SK-N-SH (cell line): ENCODE results near the gene TUBGCP6. TPM values are rescaled to one million over a fixed set of nuclear protein-coding genes. Genes with fewer than 3 reads are reported as not detected.

ENCODE experiments used
- CTCF ChIA-PET: fragments of 300-600, 350-600 bp; formaldehyde crosslinking; extraction: SDS; loops from one replicate; lab custom pipeline; 2021; lab: Yijun Ruan, JAX
- POLR2A ChIA-PET: fragments of 350-600 bp; sonication (Branson Sonifier 250); formaldehyde crosslinking; extraction: SDS; loops from one replicate; lab custom pipeline; 2020; ENCODE audit warnings: antibody characterized with exemption, inconsistent platforms; lab: Yijun Ruan, JAX
- DNase-seq: peaks from one replicate; pipeline ENCODE4 v3.0.0; 2012
- H2AFZ ChIP-seq: fragments of 200-600 bp; sonication (generic); 2 replicates; pipeline ENCODE4 v1.8.1; 2016; ENCODE audit warnings: antibody characterized with exemption, mild to moderate bottlenecking, low read depth
- H3F3A ChIP-seq: fragments of 200-600 bp; sonication (generic); replicated peaks from 2 replicates; pipeline ENCODE3; 2016; ENCODE audit warnings: antibody characterized with exemption, mild to moderate bottlenecking; ENCODE audit not compliant: insufficient read depth
- H3K27ac ChIP-seq, 2 experiments: fragments of 200-500 bp in 1 of 2; fragments of 200-600 bp in 1 of 2; sonication (Bioruptor generic) in 1 of 2; sonication (generic), shearing (Covaris generic) in 1 of 2; 2 replicates each; pipeline versions ENCODE4 v1.5.1 to v1.6.1; 2014 to 2016; ENCODE audit warnings: low read depth in 2 of 2, inconsistent platforms in 1 of 2, low read length in 1 of 2, mild to moderate bottlenecking in 1 of 2, mixed read lengths in 1 of 2
- H3K27me3 ChIP-seq: fragments of 200-600 bp; sonication (generic), shearing (Covaris generic); 2 replicates; pipeline ENCODE4 v1.6.1; 2016; ENCODE audit warnings: mixed run types; ENCODE audit not compliant: insufficient read depth
- H3K36me3 ChIP-seq, 2 experiments: fragments of 200-500 bp in 1 of 2; fragments of 200-600 bp in 1 of 2; sonication (Bioruptor generic) in 1 of 2; sonication (generic) in 1 of 2; replicated peaks in 1 of 2; 2 replicates each; pipeline versions ENCODE3 to v1.5.1; 2014 to 2016; ENCODE audit warnings: low read length in 1 of 2, mild to moderate bottlenecking in 1 of 2; ENCODE audit not compliant: insufficient read depth in 2 of 2, control insufficient read depth in 1 of 2
- H3K4me1 ChIP-seq, 2 experiments: fragments of 200-500 bp in 1 of 2; fragments of 200-600 bp in 1 of 2; sonication (Bioruptor generic) in 1 of 2; sonication (generic), shearing (Covaris generic) in 1 of 2; 2 replicates each; pipeline versions ENCODE4 v1.5.1 to v1.6.1; 2014 to 2016; ENCODE audit warnings: low read depth in 1 of 2, low read length in 1 of 2, mixed run types in 1 of 2; ENCODE audit not compliant: insufficient read depth in 2 of 2, control insufficient read depth in 1 of 2
- H3K4me2 ChIP-seq: fragments of 200-600 bp; sonication (generic), shearing (Covaris generic); 2 replicates; pipeline ENCODE4 v1.6.1; 2017; ENCODE audit warnings: mixed run types
- H3K4me3 ChIP-seq, 2 experiments: fragments of 200-500 bp in 1 of 2; fragments of 200-600 bp in 1 of 2; sonication (Bioruptor generic) in 1 of 2; sonication (generic), shearing (Covaris generic) in 1 of 2; 2 replicates each; pipeline versions ENCODE4 v1.5.1 to v1.8.1; 2014 to 2016; ENCODE audit warnings: low read depth in 2 of 2, inconsistent platforms in 1 of 2, low read length in 1 of 2, mild to moderate bottlenecking in 1 of 2, mixed read lengths in 1 of 2, moderate library complexity in 1 of 2
- H3K79me2 ChIP-seq: fragments of 200-600 bp; sonication (generic); 2 replicates; pipeline ENCODE4 v1.8.1; 2017; ENCODE audit warnings: mild to moderate bottlenecking; ENCODE audit not compliant: insufficient read depth
- H3K9ac ChIP-seq: fragments of 200-600 bp; sonication (generic); 2 replicates; pipeline ENCODE4 v1.6.1; 2017; ENCODE audit warnings: mixed run types
- H3K9me2 ChIP-seq: fragments of 200-600 bp; sonication (generic); 2 replicates; pipeline ENCODE4 v1.6.1; 2017; ENCODE audit warnings: mixed run types
- H3K9me3 ChIP-seq: fragments of 200-600 bp; sonication (generic); 2 replicates; pipeline ENCODE4 v1.6.1; 2017; ENCODE audit warnings: mixed run types, mild to moderate bottlenecking, moderate library complexity
- H4K20me1 ChIP-seq: fragments of 200-600 bp; sonication (generic); 2 replicates; pipeline ENCODE4 v1.6.1; 2017; ENCODE audit warnings: mild to moderate bottlenecking, mixed run types; ENCODE audit not compliant: insufficient read depth
- CHD2 ChIP-seq: fragments of 150-350 bp; IDR thresholded peaks from 2 replicates; pipeline ENCODE4 v1.6.1; 2018; ENCODE audit warnings: low read length; ENCODE audit not compliant: partially characterized antibody
- ELF1 ChIP-seq: IDR thresholded peaks from 2 replicates; pipeline ENCODE4 v1.4.0; 2012
- EZH2phosphoT487 ChIP-seq: fragments of 200-600 bp; sonication (generic); IDR thresholded peaks from 2 replicates; pipeline ENCODE4 v1.6.1; 2017; ENCODE audit warnings: low read depth, mixed run types, mild to moderate bottlenecking, antibody characterized with exemption, moderate library complexity, borderline replicate concordance
- FOSL2 ChIP-seq: IDR thresholded peaks from 2 replicates; pipeline ENCODE4 v1.4.0; 2012; ENCODE audit warnings: low read depth, mild to moderate bottlenecking, moderate library complexity, borderline replicate concordance
- FOXM1 ChIP-seq: IDR thresholded peaks from 2 replicates; pipeline ENCODE4 v1.4.0; 2012; ENCODE audit warnings: low read depth, mild to moderate bottlenecking
- GABPA ChIP-seq: IDR thresholded peaks from 2 replicates; pipeline ENCODE4 v1.4.0; 2012; ENCODE audit warnings: low read depth, mild to moderate bottlenecking
- MEF2A ChIP-seq: IDR thresholded peaks from 2 replicates; pipeline ENCODE4 v1.4.0; 2012; ENCODE audit warnings: low read depth, borderline replicate concordance
- MXI1 ChIP-seq: IDR thresholded peaks from 2 replicates; pipeline ENCODE4 v1.6.1; 2012; ENCODE audit warnings: mild to moderate bottlenecking, low read depth, low read length, improper control_type of control experiment
- NRF1 ChIP-seq: IDR thresholded peaks from 2 replicates; pipeline ENCODE4 v1.6.1; 2012; ENCODE audit warnings: low read depth, mild to moderate bottlenecking, low read length
- POLR2AphosphoS5 ChIP-seq: IDR thresholded peaks from 2 replicates; pipeline ENCODE4 v1.6.1; 2012; ENCODE audit warnings: low read depth, low read length
- RAD21 ChIP-seq: IDR thresholded peaks from 2 replicates; pipeline ENCODE4 v1.6.1; 2012; ENCODE audit warnings: mild to moderate bottlenecking, low read length
- RCOR1 ChIP-seq: fragments of 150-350 bp; IDR thresholded peaks from 2 replicates; pipeline ENCODE4 v1.6.1; 2017; ENCODE audit warnings: antibody characterized with exemption, low read length
- RFX5 ChIP-seq: IDR thresholded peaks from 2 replicates; pipeline ENCODE4 v1.6.1; 2012; ENCODE audit warnings: mild to moderate bottlenecking, improper control_type of control experiment, low read length
- RXRA ChIP-seq: IDR thresholded peaks from 2 replicates; pipeline ENCODE4 v1.4.0; 2012; ENCODE audit warnings: low read depth, mild to moderate bottlenecking, borderline replicate concordance
- TAF1 ChIP-seq: IDR thresholded peaks from 2 replicates; pipeline ENCODE4 v1.6.1; 2012; ENCODE audit warnings: low read depth, mild to moderate bottlenecking, low read length, moderate library complexity, borderline replicate concordance
- TCF12 ChIP-seq: IDR thresholded peaks from 2 replicates; pipeline ENCODE4 v1.4.0; 2012
- TEAD4 ChIP-seq: IDR thresholded peaks from 2 replicates; pipeline ENCODE4 v1.4.0; 2012; ENCODE audit warnings: mild to moderate bottlenecking, borderline replicate concordance; ENCODE audit not compliant: insufficient read depth
- WGBS: methylation state at CpG from one replicate; pipeline ENCODE4 v1.1.6; 2017; ENCODE audit warnings: low lambda C conversion rate; 5-methylcytosine and 5-hydroxymethylcytosine counted together
- polyA plus RNA-seq, 3 experiments: library from polyadenylated mRNA; depleted of rRNA; stranded (reverse); fragments of >200 nt; gene quantifications; 2 replicates each; pipeline ENCODE4 v1.2.3, GENCODE V29; 2012
- TF ChIP-seq, protein P1 (sequence below): fragments of 200-600 bp; sonication (generic); IDR thresholded peaks from 2 replicates; pipeline ENCODE4 v1.6.1; 2017; ENCODE audit warnings: antibody characterized with exemption, mild to moderate bottlenecking, moderate library complexity
- TF ChIP-seq, protein P2 (sequence below): IDR thresholded peaks from 2 replicates; pipeline ENCODE4 v1.4.0; 2012; ENCODE audit warnings: low read depth, borderline replicate concordance
- TF ChIP-seq, protein P3 (sequence below): IDR thresholded peaks from 2 replicates; pipeline ENCODE4 v1.6.1; 2012; ENCODE audit warnings: mild to moderate bottlenecking, low read depth, low read length, moderate library complexity

Gene TUBGCP6
- polyA plus RNA-seq, 1 of the 3 experiments (the other 2 are of a cell fraction): 40.4 TPM

DNA sequence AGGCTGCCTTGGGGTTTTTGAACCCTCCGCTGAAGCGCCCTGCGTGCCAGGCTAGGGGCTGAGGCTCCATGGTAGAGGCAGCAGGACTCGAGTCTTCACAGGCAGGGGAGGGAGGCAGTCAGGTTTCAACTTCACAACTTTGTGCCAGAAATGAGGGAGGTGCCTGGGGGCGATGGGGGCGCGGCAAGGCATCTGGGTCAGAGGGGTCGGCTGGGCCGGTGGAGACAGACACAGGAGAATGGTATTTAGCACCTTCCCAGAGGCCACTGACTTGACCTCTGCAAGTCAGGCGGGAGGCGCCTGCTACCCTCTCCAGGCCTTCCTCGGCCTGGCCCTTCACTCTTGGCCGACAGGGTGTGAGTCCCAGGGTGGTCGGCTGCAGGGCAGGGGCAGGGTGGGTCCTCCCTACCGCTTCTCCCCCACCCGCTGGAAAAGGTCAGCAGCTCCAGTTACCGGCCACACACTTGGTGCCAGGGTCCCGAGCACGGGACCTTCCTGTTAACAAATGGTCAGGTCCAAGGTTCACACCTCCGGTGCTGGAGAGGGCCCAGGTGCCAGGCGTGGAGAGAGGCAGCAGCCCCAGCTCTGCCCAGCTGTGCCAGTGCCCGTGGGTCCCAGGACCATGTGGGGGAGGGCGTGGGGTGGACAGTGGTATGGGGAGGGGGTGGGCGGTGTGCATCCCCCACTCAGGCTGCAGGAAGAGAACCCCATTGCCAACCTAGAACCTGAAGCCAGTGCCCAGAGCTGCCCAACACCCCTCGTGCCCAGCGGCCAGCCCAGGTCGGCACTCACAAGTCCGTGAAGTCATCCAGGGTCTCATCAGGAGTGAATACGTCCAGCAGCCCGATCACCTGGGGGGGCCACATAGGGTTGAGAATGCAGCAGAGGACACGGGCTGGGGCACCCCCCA lies 12.9 kb upstream of the TUBGCP6 start:
- CTCF ChIA-PET: interaction anchor here (2.9 kb wide), 1 partner anchor 84 kb away, joined by 11 read pairs; no protein-coding TSS in a partner anchor
- Histone ChIP-seq H3K9ac (no peak overlapping the region), H3K4me1 (peaks cover 8 to 18% of the 10 kb centered on the region in 2 experiments; a peak in 2 of 4 replicates), H3K9me3 (no peaks in the 10 kb centered on the region), H3K4me2 (no peak overlapping the region), H3K79me2 (peaks cover 27% of the 10 kb centered on the region), H3K9me2 (no peaks in the 10 kb centered on the region), H3K27ac (no peak overlapping the region), H3F3A (no peaks in the 10 kb centered on the region), H3K4me3 (no peak overlapping the region), H3K36me3 (peaks cover 0 to 31% of the 10 kb centered on the region in 2 experiments), H3K27me3 (no peaks in the 10 kb centered on the region), H2AFZ (no peak overlapping the region), H4K20me1 (0 out of 2 replicates have a peak, but pooled peaks cover 2% of the 10 kb centered on the region)
- POLR2A ChIA-PET: no interaction called here
- TF ChIP-seq CHD2 (no peak), GABPA (no peak), RAD21 (no peak), EZH2phosphoT487 (no peak)
- TF ChIP-seq, protein P1, sequence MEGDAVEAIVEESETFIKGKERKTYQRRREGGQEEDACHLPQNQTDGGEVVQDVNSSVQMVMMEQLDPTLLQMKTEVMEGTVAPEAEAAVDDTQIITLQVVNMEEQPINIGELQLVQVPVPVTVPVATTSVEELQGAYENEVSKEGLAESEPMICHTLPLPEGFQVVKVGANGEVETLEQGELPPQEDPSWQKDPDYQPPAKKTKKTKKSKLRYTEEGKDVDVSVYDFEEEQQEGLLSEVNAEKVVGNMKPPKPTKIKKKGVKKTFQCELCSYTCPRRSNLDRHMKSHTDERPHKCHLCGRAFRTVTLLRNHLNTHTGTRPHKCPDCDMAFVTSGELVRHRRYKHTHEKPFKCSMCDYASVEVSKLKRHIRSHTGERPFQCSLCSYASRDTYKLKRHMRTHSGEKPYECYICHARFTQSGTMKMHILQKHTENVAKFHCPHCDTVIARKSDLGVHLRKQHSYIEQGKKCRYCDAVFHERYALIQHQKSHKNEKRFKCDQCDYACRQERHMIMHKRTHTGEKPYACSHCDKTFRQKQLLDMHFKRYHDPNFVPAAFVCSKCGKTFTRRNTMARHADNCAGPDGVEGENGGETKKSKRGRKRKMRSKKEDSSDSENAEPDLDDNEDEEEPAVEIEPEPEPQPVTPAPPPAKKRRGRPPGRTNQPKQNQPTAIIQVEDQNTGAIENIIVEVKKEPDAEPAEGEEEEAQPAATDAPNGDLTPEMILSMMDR: no peak
- no peak for DNase-seq
- 95% methylated on average over 16 of the region's 31 CpGs for WGBS

DNA sequence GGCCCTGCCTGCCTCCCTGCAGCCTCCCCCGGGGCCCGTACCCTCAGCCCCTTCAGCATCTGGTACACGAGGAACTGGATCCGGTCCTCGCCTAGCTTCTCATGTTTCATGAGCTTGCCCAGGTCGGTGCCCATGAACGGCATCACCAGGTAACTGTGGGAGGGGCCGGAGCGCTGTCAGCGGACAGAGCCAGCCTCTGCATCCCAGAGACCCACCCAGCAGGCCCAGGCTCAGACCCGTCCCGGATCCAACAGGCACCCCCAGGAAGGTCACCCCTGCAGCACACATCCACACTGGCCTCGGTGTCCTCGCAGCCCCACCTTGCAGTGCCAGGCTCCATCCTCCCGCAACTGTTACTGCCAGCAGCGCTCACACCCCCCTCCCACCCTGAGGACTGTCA lies 12.2 kb upstream of the TUBGCP6 start:
- H3K4me1 ChIP-seq: peaks cover 1 to 15% of the 10 kb centered on the region in 2 experiments; a peak in 2 of 4 replicates
- TF ChIP-seq NRF1: no peak
- TF ChIP-seq FOXM1: no peak
- TF ChIP-seq MXI1: no peak
- TF ChIP-seq, protein P2, sequence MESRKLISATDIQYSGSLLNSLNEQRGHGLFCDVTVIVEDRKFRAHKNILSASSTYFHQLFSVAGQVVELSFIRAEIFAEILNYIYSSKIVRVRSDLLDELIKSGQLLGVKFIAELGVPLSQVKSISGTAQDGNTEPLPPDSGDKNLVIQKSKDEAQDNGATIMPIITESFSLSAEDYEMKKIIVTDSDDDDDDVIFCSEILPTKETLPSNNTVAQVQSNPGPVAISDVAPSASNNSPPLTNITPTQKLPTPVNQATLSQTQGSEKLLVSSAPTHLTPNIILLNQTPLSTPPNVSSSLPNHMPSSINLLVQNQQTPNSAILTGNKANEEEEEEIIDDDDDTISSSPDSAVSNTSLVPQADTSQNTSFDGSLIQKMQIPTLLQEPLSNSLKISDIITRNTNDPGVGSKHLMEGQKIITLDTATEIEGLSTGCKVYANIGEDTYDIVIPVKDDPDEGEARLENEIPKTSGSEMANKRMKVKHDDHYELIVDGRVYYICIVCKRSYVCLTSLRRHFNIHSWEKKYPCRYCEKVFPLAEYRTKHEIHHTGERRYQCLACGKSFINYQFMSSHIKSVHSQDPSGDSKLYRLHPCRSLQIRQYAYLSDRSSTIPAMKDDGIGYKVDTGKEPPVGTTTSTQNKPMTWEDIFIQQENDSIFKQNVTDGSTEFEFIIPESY: no peak
- no peak for TF ChIP-seq RXRA
- TF ChIP-seq POLR2AphosphoS5: no peak
- TF ChIP-seq TCF12: no peak
- TF ChIP-seq, protein P3, sequence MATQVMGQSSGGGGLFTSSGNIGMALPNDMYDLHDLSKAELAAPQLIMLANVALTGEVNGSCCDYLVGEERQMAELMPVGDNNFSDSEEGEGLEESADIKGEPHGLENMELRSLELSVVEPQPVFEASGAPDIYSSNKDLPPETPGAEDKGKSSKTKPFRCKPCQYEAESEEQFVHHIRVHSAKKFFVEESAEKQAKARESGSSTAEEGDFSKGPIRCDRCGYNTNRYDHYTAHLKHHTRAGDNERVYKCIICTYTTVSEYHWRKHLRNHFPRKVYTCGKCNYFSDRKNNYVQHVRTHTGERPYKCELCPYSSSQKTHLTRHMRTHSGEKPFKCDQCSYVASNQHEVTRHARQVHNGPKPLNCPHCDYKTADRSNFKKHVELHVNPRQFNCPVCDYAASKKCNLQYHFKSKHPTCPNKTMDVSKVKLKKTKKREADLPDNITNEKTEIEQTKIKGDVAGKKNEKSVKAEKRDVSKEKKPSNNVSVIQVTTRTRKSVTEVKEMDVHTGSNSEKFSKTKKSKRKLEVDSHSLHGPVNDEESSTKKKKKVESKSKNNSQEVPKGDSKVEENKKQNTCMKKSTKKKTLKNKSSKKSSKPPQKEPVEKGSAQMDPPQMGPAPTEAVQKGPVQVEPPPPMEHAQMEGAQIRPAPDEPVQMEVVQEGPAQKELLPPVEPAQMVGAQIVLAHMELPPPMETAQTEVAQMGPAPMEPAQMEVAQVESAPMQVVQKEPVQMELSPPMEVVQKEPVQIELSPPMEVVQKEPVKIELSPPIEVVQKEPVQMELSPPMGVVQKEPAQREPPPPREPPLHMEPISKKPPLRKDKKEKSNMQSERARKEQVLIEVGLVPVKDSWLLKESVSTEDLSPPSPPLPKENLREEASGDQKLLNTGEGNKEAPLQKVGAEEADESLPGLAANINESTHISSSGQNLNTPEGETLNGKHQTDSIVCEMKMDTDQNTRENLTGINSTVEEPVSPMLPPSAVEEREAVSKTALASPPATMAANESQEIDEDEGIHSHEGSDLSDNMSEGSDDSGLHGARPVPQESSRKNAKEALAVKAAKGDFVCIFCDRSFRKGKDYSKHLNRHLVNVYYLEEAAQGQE: no peak
- TF ChIP-seq TEAD4: no peak
- no peak for TF ChIP-seq ELF1
- no peak for TF ChIP-seq RCOR1
- TF ChIP-seq RFX5: no peak
- TF ChIP-seq TAF1: no peak
- no peak for TF ChIP-seq FOSL2
- TF ChIP-seq MEF2A: no peak

More for the DNA sequence above, 12.2 kb upstream of the TUBGCP6 start:
- ChIA-PET POLR2A (no interaction called here), CTCF (interaction anchor here (2.4 kb wide), 1 partner anchor 85 kb away, joined by 11 read pairs; no protein-coding TSS in a partner anchor)
- DNase-seq: no peak
- 0 out of 2 replicates have a peak, but pooled peaks cover 7% of the 10 kb centered on the region for H4K20me1 ChIP-seq
- no peaks in the 10 kb centered on the region for H3K9me2 ChIP-seq
- 93% methylated on average over 12 of the region's 16 CpGs for WGBS
- H3K4me3 ChIP-seq: no peak overlapping the region
- H3K36me3 ChIP-seq: peaks cover 0 to 31% of the 10 kb centered on the region in 2 experiments
- no peak overlapping the region for H2AFZ ChIP-seq
- peaks cover 6% of the 10 kb centered on the region for H3F3A ChIP-seq
- H3K79me2 ChIP-seq: peaks cover 27% of the 10 kb centered on the region
- no peaks in the 10 kb centered on the region for H3K9me3 ChIP-seq
- no peak overlapping the region for H3K4me2 ChIP-seq
- no peak overlapping the region for H3K9ac ChIP-seq
- H3K27me3 ChIP-seq: no peaks in the 10 kb centered on the region
- H3K27ac ChIP-seq: no peak overlapping the region
